ENCODE results near the gene NAPEPLD.
"Not testable (repeated sequence)": the region's sequence is repeated elsewhere in the genome, so short reads cannot be mapped to it uniquely, and the experiment has no call there.

The NAPEPLD gene

DNA sequence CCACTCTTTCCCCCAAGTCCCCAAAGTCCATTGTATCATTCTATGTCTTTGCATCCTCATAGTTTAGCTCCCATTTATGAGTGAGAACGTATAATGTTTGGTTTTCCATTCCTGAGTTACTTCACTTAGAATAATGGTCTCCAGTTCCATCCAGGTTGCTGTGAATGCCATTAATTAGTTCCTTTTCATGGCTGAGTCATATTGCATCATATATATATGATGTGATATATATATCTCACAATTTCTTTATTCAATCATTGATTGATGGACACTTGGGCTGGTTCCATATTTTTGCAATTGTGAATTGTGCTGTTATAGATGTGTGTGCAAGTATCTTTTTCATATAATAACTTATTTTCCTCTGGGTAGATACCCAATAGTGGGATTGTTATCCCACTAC lies 92.9 kb downstream of the NAPEPLD start:
- not testable (repeated sequence) for DNase-seq

GRCh38 chr7:103051519-103051918 lies 97.4 kb downstream of the NAPEPLD start:
- no peak for DNase-seq
